ENCODE results near the gene CPA1.

Gene CPA1

DNA sequence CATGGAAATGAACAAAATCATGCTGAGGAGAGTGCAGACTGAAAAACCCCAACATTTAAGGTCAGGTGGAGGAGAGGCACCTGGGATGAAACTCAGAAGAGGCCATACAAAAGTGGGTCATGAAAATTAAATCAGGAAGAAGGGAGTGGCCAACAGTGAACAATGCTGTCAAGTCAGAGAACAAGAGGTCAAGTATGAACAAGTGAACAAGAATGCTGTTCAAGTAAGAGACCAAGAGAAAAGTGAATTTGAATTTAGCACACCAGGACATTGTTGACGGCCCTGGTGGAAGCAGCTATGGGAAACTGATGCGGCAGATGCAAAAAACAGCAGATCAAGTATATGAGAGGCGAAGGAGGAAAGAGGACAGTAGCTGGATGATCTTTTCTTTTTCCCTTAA, 52.6 kb downstream of the CPA1 start:
- DNase-seq, result no peak

GRCh38 chr7:130433301-130433700, 53.0 kb downstream of the CPA1 start:
- no peak for DNase-seq

GRCh38 chr7:130435311-130435854, 55.1 kb downstream of the CPA1 start:
- no peak for DNase-seq

DNA sequence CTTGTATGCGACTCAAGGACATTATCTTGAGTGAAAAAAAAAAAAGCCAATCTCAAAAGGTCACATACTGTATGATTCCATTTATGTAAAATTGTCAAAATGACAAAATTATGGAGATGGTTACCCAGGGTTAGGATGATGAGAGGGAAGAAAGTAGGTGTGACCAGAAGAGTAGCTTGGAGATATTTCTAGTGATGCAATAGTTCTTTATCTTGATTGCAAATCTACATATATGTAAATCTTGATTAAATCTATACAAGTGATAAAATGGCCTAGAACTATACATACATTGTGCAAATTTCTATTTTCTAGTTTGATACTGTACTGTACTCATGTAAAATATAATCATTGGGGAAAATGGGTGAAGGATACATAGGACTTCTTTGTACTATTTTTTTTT, 56.0 kb downstream of the CPA1 start:
- DNase-seq, result no peak

Measured in DMS79 (cell line).